ENCODE measurements around the gene PXDN. TPM values are rescaled to one million over a fixed set of nuclear protein-coding genes. Genes with fewer than 3 reads are reported as not detected.

PXDN gene
- total and polyA plus RNA-seq, 2 of the 4 experiments (the other 2 are of a cell fraction) = 153 to 332 TPM

DNA sequence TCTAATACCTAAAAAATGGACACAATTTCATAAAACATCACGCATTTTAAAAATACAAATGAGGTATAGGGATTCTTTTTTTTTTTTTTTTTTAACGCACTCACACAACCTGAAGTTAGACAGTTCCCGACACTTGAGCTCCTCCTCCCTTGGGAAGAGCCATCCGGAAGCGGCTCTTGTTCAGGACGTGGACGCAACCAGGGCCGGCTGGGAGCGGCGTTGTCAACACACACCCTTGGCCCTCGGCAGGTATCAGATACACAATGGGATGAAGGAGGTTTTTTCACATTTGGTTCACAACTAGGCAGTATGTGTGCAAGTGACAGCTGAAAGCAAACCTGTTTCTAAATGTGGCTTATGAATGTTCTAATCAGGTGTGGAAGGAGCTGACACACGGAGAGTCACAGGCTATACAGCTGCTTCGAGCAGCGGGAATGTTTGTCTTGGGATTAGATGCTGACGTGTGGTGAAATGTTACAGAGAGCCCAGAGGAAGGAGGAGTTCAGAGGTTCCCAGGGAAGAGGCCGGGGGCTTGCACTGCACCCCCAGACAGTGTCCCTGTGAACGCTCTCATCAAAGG is 111.1 kb downstream of the PXDN start:
- CTCF ChIA-PET = interaction anchor here (0.6 kb wide), 1 partner anchor 19 kb away, joined by 3 read pairs; no protein-coding TSS in a partner anchor
- Histone ChIP-seq H3K18ac (ENCODE audit: low read depth, low read length) (no peak overlapping the region), H3K36me3 (ENCODE audit: control insufficient read depth, insufficient read depth, low read length) (peaks cover 59% of the 10 kb centered on the region), H3K9me3 (ENCODE audit: control insufficient read depth, insufficient read depth, low read length) (peaks cover 5% of the 10 kb centered on the region), H3K4ac (ENCODE audit: low read depth, low read length) (peak overlapping the region; percentile 40), H4K91ac (ENCODE audit: insufficient read depth, low read depth, low read length) (peak overlapping the region; percentile 70; the same call in 1 of the 2 replicates), H3K9me1 (ENCODE audit: insufficient read depth, low read length) (peaks cover 18% of the 10 kb centered on the region), H3K9ac (ENCODE audit: low read depth, low read length) (no peak overlapping the region), H3K4me3 (ENCODE audit: insufficient read depth, low read depth, low read length) (no peak overlapping the region), H2BK120ac (ENCODE audit: low read depth, low read length) (0 out of 2 replicates have a peak overlapping the region, but pooled peaks have one; percentile 5), H3K27me3 (ENCODE audit: control insufficient read depth, insufficient read depth, low read length) (no peaks in the 10 kb centered on the region), H3K4me2 (ENCODE audit: low read depth, low read length) (no peak overlapping the region), H3K14ac (replicated peaks; ENCODE audit: low read depth, low read length) (no peak overlapping the region), H2BK5ac (ENCODE audit: low read depth, low read length, poor library complexity, severe bottlenecking) (peak overlapping the region; percentile 68), H2AFZ (replicated peaks; ENCODE audit: low read length, poor library complexity) (no peak overlapping the region), H3K79me1 (ENCODE audit: low read depth in 1 of 2, low read length in 2 of 2) (peaks cover 0 to 74% of the 10 kb centered on the region in 2 experiments; a peak in 3 of 4 replicates), H2BK20ac (ENCODE audit: low read depth, low read length) (0 out of 2 replicates have a peak overlapping the region, but pooled peaks have one; percentile 14), H2AK9ac (replicated peaks; ENCODE audit: low read depth, low read length, poor library complexity) (peak overlapping the region; percentile 23), H4K5ac (ENCODE audit: low read depth, low read length) (no peak overlapping the region), H3K27ac (ENCODE audit: insufficient read depth, low read length) (no peak overlapping the region; the same call in 1 of the 2 replicates), H3K23ac (ENCODE audit: low read depth, low read length) (no peak overlapping the region), H4K8ac (ENCODE audit: low read depth in 2 of 2, low read length in 2 of 2) (no peak overlapping the region; a peak in 2 of 4 replicates), H4K20me1 (ENCODE audit: insufficient read depth, low read length) (peaks cover 24% of the 10 kb centered on the region), H2AK5ac (ENCODE audit: low read depth, low read length) (peak overlapping the region; percentile 54), H2BK15ac (ENCODE audit: low read depth, low read length) (peak overlapping the region; percentile 65; the same call in 2 of the 3 replicates), H3K56ac (ENCODE audit: extremely low read depth, insufficient read depth, low read length) (no peak overlapping the region), H3K4me1 (ENCODE audit: control insufficient read depth, insufficient read depth, low read length) (peaks cover 16% of the 10 kb centered on the region)
- intact Hi-C loops (cut with micrococcal nuclease) = no loop called here
- DNase-seq (peak; percentile 48), ATAC-seq (ENCODE audit: low read depth) (no peak)
- no TSS peak for BruUV-seq (replicated peaks)
- in situ Hi-C loops (cut with MboI; ENCODE audit: low sequenced_read_pairs) = no loop called here
- POLR2A ChIA-PET (ENCODE audit: unreplicated experiment) = no interaction called here
- TF ChIP-seq MXI1 (IDR thresholded peaks at IDR 0.05; ENCODE audit: borderline replicate concordance, low read depth, low read length) (no peak), BHLHE40 (IDR thresholded peaks at IDR 0.05; ENCODE audit: low read depth, low read length) (no peak), SMC3 (IDR thresholded peaks at IDR 0.05; ENCODE audit: low read depth, low read length) (no peak), FOS (IDR thresholded peaks at IDR 0.05; ENCODE audit: low read depth, low read length) (no peak), POLR2A (IDR thresholded peaks at IDR 0.05; ENCODE audit: low read depth, low read length) (no peak), MAZ (IDR thresholded peaks at IDR 0.05; ENCODE audit: borderline replicate concordance, low read depth, low read length) (no peak), CEBPB (IDR thresholded peaks at IDR 0.05; ENCODE audit: low read depth, low read length) (no peak), RAD21 (IDR thresholded peaks at IDR 0.05; ENCODE audit: low read length) (no peak), RCOR1 (IDR thresholded peaks at IDR 0.05; ENCODE audit: insufficient replicate concordance, low read length) (no peak), MAFK (IDR thresholded peaks at IDR 0.05; ENCODE audit: low read depth, low read length) (no peak), RFX5 (IDR thresholded peaks at IDR 0.05; ENCODE audit: low read depth, low read length) (no peak), CHD1 (IDR thresholded peaks at IDR 0.05; ENCODE audit: low read depth, low read length) (no peak)
- TF ChIP-seq, protein P1, sequence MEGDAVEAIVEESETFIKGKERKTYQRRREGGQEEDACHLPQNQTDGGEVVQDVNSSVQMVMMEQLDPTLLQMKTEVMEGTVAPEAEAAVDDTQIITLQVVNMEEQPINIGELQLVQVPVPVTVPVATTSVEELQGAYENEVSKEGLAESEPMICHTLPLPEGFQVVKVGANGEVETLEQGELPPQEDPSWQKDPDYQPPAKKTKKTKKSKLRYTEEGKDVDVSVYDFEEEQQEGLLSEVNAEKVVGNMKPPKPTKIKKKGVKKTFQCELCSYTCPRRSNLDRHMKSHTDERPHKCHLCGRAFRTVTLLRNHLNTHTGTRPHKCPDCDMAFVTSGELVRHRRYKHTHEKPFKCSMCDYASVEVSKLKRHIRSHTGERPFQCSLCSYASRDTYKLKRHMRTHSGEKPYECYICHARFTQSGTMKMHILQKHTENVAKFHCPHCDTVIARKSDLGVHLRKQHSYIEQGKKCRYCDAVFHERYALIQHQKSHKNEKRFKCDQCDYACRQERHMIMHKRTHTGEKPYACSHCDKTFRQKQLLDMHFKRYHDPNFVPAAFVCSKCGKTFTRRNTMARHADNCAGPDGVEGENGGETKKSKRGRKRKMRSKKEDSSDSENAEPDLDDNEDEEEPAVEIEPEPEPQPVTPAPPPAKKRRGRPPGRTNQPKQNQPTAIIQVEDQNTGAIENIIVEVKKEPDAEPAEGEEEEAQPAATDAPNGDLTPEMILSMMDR (conservative IDR thresholded peaks at IDR 0.05; ENCODE audit: low read depth, low read length) = no peak
- TF ChIP-seq, protein P2, sequence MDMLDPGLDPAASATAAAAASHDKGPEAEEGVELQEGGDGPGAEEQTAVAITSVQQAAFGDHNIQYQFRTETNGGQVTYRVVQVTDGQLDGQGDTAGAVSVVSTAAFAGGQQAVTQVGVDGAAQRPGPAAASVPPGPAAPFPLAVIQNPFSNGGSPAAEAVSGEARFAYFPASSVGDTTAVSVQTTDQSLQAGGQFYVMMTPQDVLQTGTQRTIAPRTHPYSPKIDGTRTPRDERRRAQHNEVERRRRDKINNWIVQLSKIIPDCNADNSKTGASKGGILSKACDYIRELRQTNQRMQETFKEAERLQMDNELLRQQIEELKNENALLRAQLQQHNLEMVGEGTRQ (IDR thresholded peaks at IDR 0.05; ENCODE audit: low read depth, low read length) = no peak
- TF ChIP-seq, protein P3, sequence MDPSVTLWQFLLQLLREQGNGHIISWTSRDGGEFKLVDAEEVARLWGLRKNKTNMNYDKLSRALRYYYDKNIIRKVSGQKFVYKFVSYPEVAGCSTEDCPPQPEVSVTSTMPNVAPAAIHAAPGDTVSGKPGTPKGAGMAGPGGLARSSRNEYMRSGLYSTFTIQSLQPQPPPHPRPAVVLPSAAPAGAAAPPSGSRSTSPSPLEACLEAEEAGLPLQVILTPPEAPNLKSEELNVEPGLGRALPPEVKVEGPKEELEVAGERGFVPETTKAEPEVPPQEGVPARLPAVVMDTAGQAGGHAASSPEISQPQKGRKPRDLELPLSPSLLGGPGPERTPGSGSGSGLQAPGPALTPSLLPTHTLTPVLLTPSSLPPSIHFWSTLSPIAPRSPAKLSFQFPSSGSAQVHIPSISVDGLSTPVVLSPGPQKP (IDR thresholded peaks at IDR 0.05; ENCODE audit: borderline replicate concordance, low read depth, low read length) = no peak
- dilution Hi-C loops (cut with HindIII; ENCODE audit: low sequenced_read_pairs, unreplicated experiment) = no loop called here
- WGBS, 2 experiments (ENCODE audit: extremely low coverage in 2 of 2, insufficient read length in 1 of 2) = 88% methylated on average over 4 of the region's 17 CpGs; no CpG with 5 or more reads in 1 of the 2 experiments
